Suprapubic skin (tissue), 4 donors: ENCODE results near the gene PLCG2.

Experiments used
- CTCF ChIP-seq, 2 donors: fragments of 200-600 bp in 1 of 2; fragments of 450-650 bp in 1 of 2; sonication (generic) in 1 of 2; IDR thresholded peaks; one replicate each; pipeline ENCODE4 v1.5.1; 2016 to 2019; ENCODE audit warnings: antibody characterized with exemption in 2 of 2, mild to moderate bottlenecking in 1 of 2, moderate library complexity in 1 of 2
- EP300 ChIP-seq: sonication (generic); formaldehyde crosslinking; IDR thresholded peaks from one replicate; pipeline ENCODE4 v1.6.1; 2017; ENCODE audit warnings: antibody characterized with exemption
- POLR2AphosphoS5 ChIP-seq, 3 donors: sonication (generic); formaldehyde crosslinking; IDR thresholded peaks; one replicate each; pipeline ENCODE4 v1.6.1; 2017; ENCODE audit warnings: antibody characterized with exemption in 3 of 3

- no peak for TF ChIP-seq EP300
- TF ChIP-seq CTCF (IDR thresholded peaks at IDR 0.05), result no peak
- no peak for TF ChIP-seq POLR2AphosphoS5 (IDR thresholded peaks at IDR 0.05)
Observed at GRCh38 chr16:81752225-81752875, 26.7 kb upstream of the PLCG2 start.
